ENCODE data around the gene FOXO3.

The FOXO3 gene

DNA sequence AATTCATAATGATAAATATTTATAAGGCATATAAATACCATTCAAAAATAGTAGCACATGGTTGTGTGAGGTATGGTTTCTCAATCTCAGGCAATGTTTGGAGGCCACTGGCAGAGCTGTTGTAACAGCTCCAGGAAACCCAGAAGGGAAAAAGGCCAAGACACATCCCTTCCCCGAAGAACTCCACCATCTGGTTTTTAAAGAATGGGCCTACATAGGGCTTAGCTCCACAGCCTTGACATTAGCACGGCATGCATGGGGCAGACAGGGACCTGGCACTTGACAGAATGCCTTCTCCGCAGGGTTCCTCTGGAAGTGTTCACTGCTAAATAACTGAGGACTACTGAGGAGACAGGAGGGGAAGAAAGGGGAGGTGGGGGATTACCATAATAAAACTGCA, 16.1 kb upstream of the FOXO3 start:
- 100% methylated on average over 2 of the region's 3 CpGs for WGBS (ENCODE audit: insufficient coverage)
- POLR2A ChIA-PET = no interaction called here
- CTCF ChIA-PET = interaction anchor here (0.7 to 8.7 kb wide), 6 partner anchors 10 to 527 kb away, joined by 3 to 106 read pairs (median 40); no protein-coding TSS in a partner anchor
- Histone ChIP-seq H3K27ac (ENCODE audit: insufficient read depth in 1 of 2, low read depth in 1 of 2, low read length in 2 of 2, poor library complexity in 1 of 2, severe bottlenecking in 2 of 2) (no peak overlapping the region), H3K4me1 (ENCODE audit: control extremely low read depth in 1 of 4, control insufficient read depth in 4 of 4, insufficient read depth in 4 of 4, low read length in 3 of 4) (peaks cover 0 to 20% (median 13%) of the 10 kb centered on the region in 4 experiments), H3K9me3 (ENCODE audit: control extremely low read depth in 1 of 5, control insufficient read depth in 4 of 5, insufficient read depth in 2 of 5, low read depth in 1 of 5, low read length in 4 of 5) (no peaks in the 10 kb centered on the region), H3K4me3 (ENCODE audit: control insufficient read depth in 1 of 7, extremely low read depth in 1 of 7, insufficient read depth in 4 of 7, low read depth in 2 of 7, low read length in 6 of 7) (no peak overlapping the region), H3K36me3 (ENCODE audit: control insufficient read depth in 4 of 4, insufficient read depth in 4 of 4, low read length in 3 of 4) (no peaks in the 10 kb centered on the region), H3K27me3 (replicated peaks in 2 of 5; ENCODE audit: control insufficient read depth in 4 of 5, insufficient read depth in 5 of 5, low read length in 4 of 5) (no peaks in the 10 kb centered on the region)
- no peak for DNase-seq

DNA sequence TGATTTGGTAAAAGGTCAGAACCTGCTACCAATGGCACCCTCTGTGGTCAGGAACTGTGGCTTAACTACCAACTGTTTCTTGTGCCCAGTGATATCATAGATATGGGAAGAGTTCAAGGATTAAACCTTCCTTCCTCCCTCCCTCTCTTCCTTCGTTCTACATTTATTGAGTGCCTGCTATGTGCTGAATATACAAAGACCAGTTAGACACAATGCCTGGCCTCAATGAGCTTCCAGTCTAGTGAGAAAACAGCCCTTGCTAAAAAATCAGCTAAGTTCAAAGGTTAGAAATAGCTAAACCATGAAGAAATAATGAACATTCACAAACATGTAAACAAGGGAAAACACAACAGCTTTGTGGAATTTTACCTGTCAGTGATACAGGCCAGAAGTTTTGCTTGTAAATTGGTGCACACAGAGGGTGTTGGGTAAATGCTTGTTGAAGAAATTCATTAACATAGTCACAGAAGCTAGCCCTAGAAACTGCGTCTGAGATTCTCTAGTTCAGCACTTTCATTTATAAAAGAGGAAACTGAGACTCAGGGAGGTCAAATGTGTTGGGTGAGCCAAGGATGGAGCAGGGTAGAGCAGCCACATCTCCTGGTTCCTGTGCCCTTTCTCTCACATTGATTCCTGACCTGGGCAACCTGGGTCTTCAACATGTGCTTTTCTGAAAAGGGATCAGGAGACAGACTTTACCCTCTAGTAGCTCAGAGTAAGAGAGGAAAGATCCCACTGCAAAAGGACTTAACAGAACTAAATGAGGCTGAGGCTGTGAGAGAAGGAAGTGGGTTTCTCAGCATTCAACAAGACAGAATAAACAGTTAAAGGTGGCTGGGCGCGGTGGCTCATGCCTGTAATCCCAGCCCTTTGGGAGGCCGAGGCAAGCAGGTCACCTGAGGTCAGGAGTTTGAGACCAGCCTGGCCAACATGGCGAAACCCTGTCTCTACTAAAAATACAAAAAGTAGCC, 14.4 kb upstream of the FOXO3 start:
- H3K4me1 ChIP-seq (ENCODE audit: control extremely low read depth in 1 of 4, control insufficient read depth in 4 of 4, insufficient read depth in 4 of 4, low read length in 3 of 4) = peaks cover 0 to 19% (median 13%) of the 10 kb centered on the region in 4 experiments
- POLR2A ChIA-PET = no interaction called here
- no peaks in the 10 kb centered on the region for H3K9me3 ChIP-seq (ENCODE audit: control extremely low read depth in 1 of 5, control insufficient read depth in 4 of 5, insufficient read depth in 2 of 5, low read depth in 1 of 5, low read length in 4 of 5)
- WGBS (ENCODE audit: insufficient coverage) = 74% methylated on average over 6 of the region's 6 CpGs
- no peak overlapping the region for H3K4me3 ChIP-seq (ENCODE audit: control insufficient read depth in 1 of 7, extremely low read depth in 1 of 7, insufficient read depth in 4 of 7, low read depth in 2 of 7, low read length in 6 of 7)
- no peaks in the 10 kb centered on the region for H3K27me3 ChIP-seq (replicated peaks in 2 of 5; ENCODE audit: control insufficient read depth in 4 of 5, insufficient read depth in 5 of 5, low read length in 4 of 5)
- no peak overlapping the region for H3K27ac ChIP-seq (ENCODE audit: insufficient read depth in 1 of 2, low read depth in 1 of 2, low read length in 2 of 2, poor library complexity in 1 of 2, severe bottlenecking in 2 of 2)
- CTCF ChIA-PET = interaction anchor here (1.4 to 8.7 kb wide), 5 partner anchors 8 to 526 kb away, joined by 4 to 106 read pairs (median 60); no protein-coding TSS in a partner anchor
- peak in 2 of 3 donors; percentile 27 to 44 for DNase-seq
- H3K36me3 ChIP-seq (ENCODE audit: control insufficient read depth in 4 of 4, insufficient read depth in 4 of 4, low read length in 3 of 4) = no peaks in the 10 kb centered on the region

DNA sequence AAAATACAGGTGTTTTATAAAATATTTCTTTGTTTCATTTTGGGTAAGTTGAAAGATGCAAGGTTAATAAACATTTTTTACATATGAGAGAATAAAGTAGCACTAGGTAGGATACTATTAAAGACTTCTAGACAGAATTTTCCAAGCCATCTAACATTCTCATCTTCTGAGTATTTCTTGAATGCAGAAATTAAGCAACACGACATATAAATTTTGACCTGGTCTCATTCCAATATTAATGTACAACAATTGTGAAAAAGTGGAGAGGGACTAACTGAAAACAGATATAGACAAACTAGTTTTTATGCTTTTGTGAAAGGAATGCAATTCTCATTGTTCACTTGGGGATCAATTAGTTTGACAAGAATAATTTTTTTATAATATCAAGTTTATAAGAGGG, 11.5 kb upstream of the FOXO3 start:
- ChIA-PET CTCF (interaction anchor here (1.4 kb wide), 1 partner anchor 353 kb away, joined by 3 read pairs; no protein-coding TSS in a partner anchor), POLR2A (no interaction called here)
- Histone ChIP-seq H3K4me3 (ENCODE audit: control insufficient read depth in 1 of 7, extremely low read depth in 1 of 7, insufficient read depth in 4 of 7, low read depth in 2 of 7, low read length in 6 of 7) (no peak overlapping the region), H3K27ac (ENCODE audit: insufficient read depth in 1 of 2, low read depth in 1 of 2, low read length in 2 of 2, poor library complexity in 1 of 2, severe bottlenecking in 2 of 2) (no peak overlapping the region), H3K9me3 (ENCODE audit: control extremely low read depth in 1 of 5, control insufficient read depth in 4 of 5, insufficient read depth in 2 of 5, low read depth in 1 of 5, low read length in 4 of 5) (no peaks in the 10 kb centered on the region), H3K36me3 (ENCODE audit: control insufficient read depth in 4 of 4, insufficient read depth in 4 of 4, low read length in 3 of 4) (no peaks in the 10 kb centered on the region), H3K27me3 (replicated peaks in 2 of 5; ENCODE audit: control insufficient read depth in 4 of 5, insufficient read depth in 5 of 5, low read length in 4 of 5) (no peaks in the 10 kb centered on the region), H3K4me1 (ENCODE audit: control extremely low read depth in 1 of 4, control insufficient read depth in 4 of 4, insufficient read depth in 4 of 4, low read length in 3 of 4) (peaks cover 0 to 19% (median 8%) of the 10 kb centered on the region in 4 experiments)
- no peak for DNase-seq
- WGBS (ENCODE audit: insufficient coverage) = no CpG with 5 or more reads among the region's 1 CpG

DNA sequence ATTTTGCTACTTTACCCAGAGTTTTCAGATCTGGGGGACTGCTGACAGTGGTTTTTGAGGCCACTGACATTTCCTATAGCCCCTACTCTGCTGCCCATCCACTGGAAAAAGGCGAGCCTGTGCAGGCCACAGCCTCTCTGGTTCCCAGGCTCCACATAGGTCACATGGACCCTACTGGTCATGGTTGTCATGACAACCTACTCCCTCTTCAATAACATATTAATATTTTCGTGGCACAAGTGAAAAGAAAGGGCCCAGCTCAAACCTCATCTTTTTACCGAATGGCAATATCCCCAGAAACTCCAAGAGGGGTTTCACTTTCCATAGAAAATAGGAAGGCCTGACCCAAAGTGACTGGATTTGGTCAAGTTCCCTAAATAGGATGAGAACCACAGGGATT, 11.0 kb upstream of the FOXO3 start:
- H3K36me3 ChIP-seq (ENCODE audit: control insufficient read depth in 4 of 4, insufficient read depth in 4 of 4, low read length in 3 of 4) = no peaks in the 10 kb centered on the region
- H3K27ac ChIP-seq (ENCODE audit: insufficient read depth in 1 of 2, low read depth in 1 of 2, low read length in 2 of 2, poor library complexity in 1 of 2, severe bottlenecking in 2 of 2) = no peak overlapping the region
- peaks cover 0 to 22% (median 8%) of the 10 kb centered on the region in 4 experiments for H3K4me1 ChIP-seq (ENCODE audit: control extremely low read depth in 1 of 4, control insufficient read depth in 4 of 4, insufficient read depth in 4 of 4, low read length in 3 of 4)
- H3K4me3 ChIP-seq (ENCODE audit: control insufficient read depth in 1 of 7, extremely low read depth in 1 of 7, insufficient read depth in 4 of 7, low read depth in 2 of 7, low read length in 6 of 7) = no peak overlapping the region
- POLR2A ChIA-PET = no interaction called here
- WGBS (ENCODE audit: insufficient coverage) = 94% methylated on average over 2 of the region's 3 CpGs
- no peaks in the 10 kb centered on the region for H3K27me3 ChIP-seq (replicated peaks in 2 of 5; ENCODE audit: control insufficient read depth in 4 of 5, insufficient read depth in 5 of 5, low read length in 4 of 5)
- CTCF ChIA-PET = interaction anchor here (1.4 to 1.6 kb wide), 2 partner anchors 353 to 526 kb away, joined by 3 read pairs; no protein-coding TSS in a partner anchor
- DNase-seq = no peak
- H3K9me3 ChIP-seq (ENCODE audit: control extremely low read depth in 1 of 5, control insufficient read depth in 4 of 5, insufficient read depth in 2 of 5, low read depth in 1 of 5, low read length in 4 of 5) = no peaks in the 10 kb centered on the region

GRCh38 chr6:108550256-108550655, 10.5 kb upstream of the FOXO3 start:
- no peak overlapping the region for H3K27ac ChIP-seq (ENCODE audit: insufficient read depth in 1 of 2, low read depth in 1 of 2, low read length in 2 of 2, poor library complexity in 1 of 2, severe bottlenecking in 2 of 2)
- 90% methylated on average over 2 of the region's 3 CpGs for WGBS (ENCODE audit: insufficient coverage)
- no peaks in the 10 kb centered on the region for H3K27me3 ChIP-seq (replicated peaks in 2 of 5; ENCODE audit: control insufficient read depth in 4 of 5, insufficient read depth in 5 of 5, low read length in 4 of 5)
- no peaks in the 10 kb centered on the region for H3K9me3 ChIP-seq (ENCODE audit: control extremely low read depth in 1 of 5, control insufficient read depth in 4 of 5, insufficient read depth in 2 of 5, low read depth in 1 of 5, low read length in 4 of 5)
- DNase-seq = no peak
- ChIA-PET POLR2A (no interaction called here), CTCF (interaction anchor here (1.0 to 9.2 kb wide), 4 partner anchors 7 to 525 kb away, joined by 3 to 71 read pairs (median 3); no protein-coding TSS in a partner anchor)
- H3K4me3 ChIP-seq (ENCODE audit: control insufficient read depth in 1 of 7, extremely low read depth in 1 of 7, insufficient read depth in 4 of 7, low read depth in 2 of 7, low read length in 6 of 7) = no peak overlapping the region
- H3K36me3 ChIP-seq (ENCODE audit: control insufficient read depth in 4 of 4, insufficient read depth in 4 of 4, low read length in 3 of 4) = no peaks in the 10 kb centered on the region
- H3K4me1 ChIP-seq (ENCODE audit: control extremely low read depth in 1 of 4, control insufficient read depth in 4 of 4, insufficient read depth in 4 of 4, low read length in 3 of 4) = peaks cover 0 to 20% (median 8%) of the 10 kb centered on the region in 4 experiments

GRCh38 chr6:108555399-108556052, 5.2 kb upstream of the FOXO3 start:
- Histone ChIP-seq H3K27ac (ENCODE audit: insufficient read depth in 1 of 2, low read depth in 1 of 2, low read length in 2 of 2, poor library complexity in 1 of 2, severe bottlenecking in 2 of 2) (no peak overlapping the region), H3K4me1 (ENCODE audit: control extremely low read depth in 1 of 4, control insufficient read depth in 4 of 4, insufficient read depth in 4 of 4, low read length in 3 of 4) (peaks cover 2 to 39% (median 24%) of the 10 kb centered on the region in 4 experiments), H3K27me3 (replicated peaks in 2 of 5; ENCODE audit: control insufficient read depth in 4 of 5, insufficient read depth in 5 of 5, low read length in 4 of 5) (no peaks in the 10 kb centered on the region), H3K4me3 (ENCODE audit: control insufficient read depth in 1 of 7, extremely low read depth in 1 of 7, insufficient read depth in 4 of 7, low read depth in 2 of 7, low read length in 6 of 7) (no peak overlapping the region), H3K36me3 (ENCODE audit: control insufficient read depth in 4 of 4, insufficient read depth in 4 of 4, low read length in 3 of 4) (no peaks in the 10 kb centered on the region), H3K9me3 (ENCODE audit: control extremely low read depth in 1 of 5, control insufficient read depth in 4 of 5, insufficient read depth in 2 of 5, low read depth in 1 of 5, low read length in 4 of 5) (no peaks in the 10 kb centered on the region)
- DNase-seq = no peak
- POLR2A ChIA-PET = no interaction called here
- CTCF ChIA-PET = interaction anchor here (1.1 to 9.2 kb wide), 5 partner anchors 9 to 523 kb away, joined by 3 to 71 read pairs (median 13); no protein-coding TSS in a partner anchor
- 92% methylated on average over 4 of the region's 7 CpGs for WGBS (ENCODE audit: insufficient coverage)
